Smooth muscle cell (in vitro differentiated cells): Measurements from ENCODE around the gene PGBD5. TPM values are rescaled to one million over a fixed set of nuclear protein-coding genes. Genes with fewer than 3 reads are reported as not detected.

Experiments
- DNase-seq: peaks from one replicate; lab custom pipeline; 2025; ENCODE audit not compliant: unreplicated experiment; lab: John Stamatoyannopoulos, UW
- H2AFZ ChIP-seq: fragments of 200-600 bp; sonication (generic); 2 replicates; pipeline ENCODE4 v1.6.0; 2016; ENCODE audit warnings: antibody characterized with exemption, low read depth, mild to moderate bottlenecking
- H3F3A ChIP-seq: fragments of 200-600 bp; sonication (generic); 2 replicates; pipeline ENCODE4 v1.6.0; 2017; ENCODE audit warnings: antibody characterized with exemption, low read depth
- H3K27ac ChIP-seq: fragments of 200-600 bp; sonication (generic); 2 replicates; pipeline ENCODE4 v1.5.1; 2016; ENCODE audit warnings: low read depth, mild to moderate bottlenecking
- H3K27me3 ChIP-seq: fragments of 200-600 bp; sonication (generic); 2 replicates; pipeline ENCODE4 v1.6.1; 2016; ENCODE audit warnings: low read depth, mild to moderate bottlenecking
- H3K36me3 ChIP-seq: fragments of 200-600 bp; sonication (generic); 2 replicates; pipeline ENCODE4 v1.5.1; 2016; ENCODE audit warnings: low read depth
- H3K4me1 ChIP-seq: fragments of 200-600 bp; sonication (generic); 2 replicates; pipeline ENCODE4 v1.5.1; 2016; ENCODE audit warnings: low read depth
- H3K4me2 ChIP-seq: fragments of 200-600 bp; sonication (generic); 2 replicates; pipeline ENCODE4 v1.6.0; 2016; ENCODE audit warnings: mild to moderate bottlenecking
- H3K4me3 ChIP-seq: fragments of 200-600 bp; sonication (generic); 2 replicates; pipeline ENCODE4 v1.5.1; 2016; ENCODE audit warnings: mild to moderate bottlenecking
- H3K79me2 ChIP-seq: fragments of 200-600 bp; sonication (generic); 2 replicates; pipeline ENCODE4 v1.6.0; 2016; ENCODE audit warnings: low read depth, mild to moderate bottlenecking
- H3K9ac ChIP-seq: fragments of 200-600 bp; sonication (generic); 2 replicates; pipeline ENCODE4 v1.6.0; 2016; ENCODE audit warnings: low read depth
- H3K9me3 ChIP-seq: fragments of 200-600 bp; sonication (generic); replicated peaks from 2 replicates; pipeline ENCODE4 v1.5.1; 2016; ENCODE audit warnings: low read depth
- H4K20me1 ChIP-seq: fragments of 200-600 bp; sonication (generic); 2 replicates; pipeline ENCODE4 v1.6.0; 2016; ENCODE audit warnings: low read depth
- WGBS: methylation state at CpG from one replicate; pipeline ENCODE4 v1.1.7; 2016; ENCODE audit warnings: low lambda C conversion rate; 5-methylcytosine and 5-hydroxymethylcytosine counted together
- polyA plus RNA-seq: library from polyadenylated mRNA; unstranded; fragments of >200 nt; fragmentation: Nextera tagmentation; extraction: Ambion mirVana; gene quantifications from 2 replicates; pipeline ENCODE4 v1.2.1, GENCODE V29; 2016
- total RNA-seq: library from RNA; depleted of rRNA; stranded (reverse); fragments of >200 nt; gene quantifications from 2 replicates; pipeline ENCODE4 v1.2.3, GENCODE V29; 2014
- TF ChIP-seq, protein P1 (sequence below): fragments of 200-600 bp; sonication (generic); IDR thresholded peaks from 2 replicates; pipeline ENCODE4 v1.5.1; 2017; ENCODE audit warnings: borderline replicate concordance, mild to moderate bottlenecking, antibody characterized with exemption; ENCODE audit not compliant: insufficient read depth, poor library complexity, severe bottlenecking

The PGBD5 gene
- total and polyA plus RNA-seq, 2 experiments from 2014 or later, result 0.83 to 0.94 TPM

DNA sequence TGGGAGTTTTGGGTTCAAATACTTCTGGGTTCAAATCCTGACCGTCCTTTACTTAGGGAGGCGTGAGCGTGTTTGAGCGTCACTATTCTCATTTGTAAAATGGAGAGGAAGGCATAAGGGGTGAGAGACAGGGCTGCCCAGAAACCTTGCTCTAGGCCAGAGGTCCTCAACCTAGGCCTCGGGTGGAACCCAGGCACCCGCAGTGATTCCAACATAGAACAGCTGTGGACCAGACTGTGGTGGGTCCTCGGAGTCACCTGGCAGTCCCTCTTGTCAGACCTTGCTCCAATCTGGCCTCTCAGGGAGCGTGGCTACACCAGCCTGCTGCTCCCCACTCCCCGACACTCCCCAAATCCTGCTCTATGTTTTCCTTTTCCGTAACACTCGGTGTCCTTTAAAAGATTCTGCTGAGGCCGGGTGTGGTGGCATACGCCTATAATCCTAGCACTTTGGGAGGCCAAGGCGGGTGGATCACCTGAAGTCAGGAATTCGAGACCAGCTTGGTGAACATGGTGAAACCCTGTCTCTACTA is 116.4 kb downstream of the PGBD5 start:
- no peak overlapping the region for H3K4me2 ChIP-seq
- TF ChIP-seq, protein P1, sequence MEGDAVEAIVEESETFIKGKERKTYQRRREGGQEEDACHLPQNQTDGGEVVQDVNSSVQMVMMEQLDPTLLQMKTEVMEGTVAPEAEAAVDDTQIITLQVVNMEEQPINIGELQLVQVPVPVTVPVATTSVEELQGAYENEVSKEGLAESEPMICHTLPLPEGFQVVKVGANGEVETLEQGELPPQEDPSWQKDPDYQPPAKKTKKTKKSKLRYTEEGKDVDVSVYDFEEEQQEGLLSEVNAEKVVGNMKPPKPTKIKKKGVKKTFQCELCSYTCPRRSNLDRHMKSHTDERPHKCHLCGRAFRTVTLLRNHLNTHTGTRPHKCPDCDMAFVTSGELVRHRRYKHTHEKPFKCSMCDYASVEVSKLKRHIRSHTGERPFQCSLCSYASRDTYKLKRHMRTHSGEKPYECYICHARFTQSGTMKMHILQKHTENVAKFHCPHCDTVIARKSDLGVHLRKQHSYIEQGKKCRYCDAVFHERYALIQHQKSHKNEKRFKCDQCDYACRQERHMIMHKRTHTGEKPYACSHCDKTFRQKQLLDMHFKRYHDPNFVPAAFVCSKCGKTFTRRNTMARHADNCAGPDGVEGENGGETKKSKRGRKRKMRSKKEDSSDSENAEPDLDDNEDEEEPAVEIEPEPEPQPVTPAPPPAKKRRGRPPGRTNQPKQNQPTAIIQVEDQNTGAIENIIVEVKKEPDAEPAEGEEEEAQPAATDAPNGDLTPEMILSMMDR, result no peak
- H3F3A ChIP-seq, result no peaks in the 10 kb centered on the region
- H2AFZ ChIP-seq, result no peak overlapping the region
- no peaks in the 10 kb centered on the region for H4K20me1 ChIP-seq
- no peak overlapping the region for H3K4me3 ChIP-seq
- WGBS, result 93% methylated on average over 15 of the region's 15 CpGs
- no peak overlapping the region for H3K27ac ChIP-seq
- no peak for DNase-seq
- no peaks in the 10 kb centered on the region for H3K79me2 ChIP-seq
- no peak overlapping the region for H3K9ac ChIP-seq
- no peaks in the 10 kb centered on the region for H3K36me3 ChIP-seq
- no peaks in the 10 kb centered on the region for H3K27me3 ChIP-seq
- H3K9me3 ChIP-seq, result no peaks in the 10 kb centered on the region
- H3K4me1 ChIP-seq, result no peaks in the 10 kb centered on the region

DNA sequence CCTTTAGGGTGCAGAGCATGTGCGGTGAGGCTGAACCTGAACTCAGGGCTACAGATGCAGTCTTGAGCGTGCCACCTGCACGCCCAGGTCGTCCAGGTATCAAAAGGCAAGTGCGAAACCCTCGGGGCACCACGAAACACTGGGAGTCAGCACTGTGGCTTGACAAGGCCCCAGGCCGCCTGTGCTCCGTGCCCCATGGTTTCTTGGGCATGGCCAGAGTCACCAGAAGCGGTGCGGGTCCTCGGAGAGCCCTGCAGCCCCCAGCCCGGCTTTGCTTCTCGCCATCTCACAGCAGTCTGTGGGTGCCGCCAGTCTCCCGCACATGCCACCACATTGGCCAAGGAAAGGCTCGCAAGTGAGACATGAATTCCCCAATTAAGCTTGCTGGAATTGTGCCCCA is 117.3 kb downstream of the PGBD5 start:
- WGBS, result 94% methylated on average over 17 of the region's 17 CpGs
- H2AFZ ChIP-seq, result no peak overlapping the region
- TF ChIP-seq, protein P1, result no peak

DNA sequence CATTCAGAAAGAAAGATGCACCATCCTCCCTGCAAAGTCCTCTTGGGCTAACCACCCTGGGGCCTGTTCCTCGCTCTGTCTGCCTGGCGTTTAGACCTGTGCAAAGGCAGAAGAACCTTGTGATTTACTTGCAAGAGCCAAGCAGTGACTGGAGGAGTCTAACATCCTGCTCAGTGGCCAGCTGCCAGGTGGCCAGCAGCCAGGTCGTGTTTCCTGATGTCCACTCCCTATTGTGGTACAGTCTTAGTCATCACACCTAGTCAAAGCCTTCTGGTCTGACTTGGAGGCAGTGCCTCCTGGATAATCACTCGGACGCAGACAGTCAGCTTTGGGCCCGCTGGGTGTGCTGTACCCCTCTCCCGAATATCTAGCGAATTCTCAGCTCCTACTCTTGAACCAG is 118.1 kb downstream of the PGBD5 start:
- WGBS, result 89% methylated on average over 8 of the region's 8 CpGs
- Histone ChIP-seq H3F3A (no peaks in the 10 kb centered on the region), H3K4me2 (no peak overlapping the region), H4K20me1 (no peaks in the 10 kb centered on the region), H3K4me3 (no peak overlapping the region), H3K27me3 (no peaks in the 10 kb centered on the region), H3K9ac (no peak overlapping the region), H3K9me3 (no peaks in the 10 kb centered on the region), H3K27ac (no peak overlapping the region), H3K79me2 (no peaks in the 10 kb centered on the region), H3K36me3 (no peaks in the 10 kb centered on the region), H2AFZ (no peak overlapping the region), H3K4me1 (no peaks in the 10 kb centered on the region)
- DNase-seq, result no peak
- TF ChIP-seq, protein P1, result no peak

More for the DNA sequence above, 117.3 kb downstream of the PGBD5 start:
- no peaks in the 10 kb centered on the region for H4K20me1 ChIP-seq
- H3K27me3 ChIP-seq, result no peaks in the 10 kb centered on the region
- no peaks in the 10 kb centered on the region for H3K79me2 ChIP-seq
- no peak overlapping the region for H3K4me3 ChIP-seq
- H3K9ac ChIP-seq, result no peak overlapping the region
- no peak overlapping the region for H3K4me2 ChIP-seq
- H3K9me3 ChIP-seq, result no peaks in the 10 kb centered on the region
- H3F3A ChIP-seq, result no peaks in the 10 kb centered on the region
- no peak overlapping the region for H3K27ac ChIP-seq
- no peaks in the 10 kb centered on the region for H3K4me1 ChIP-seq
- H3K36me3 ChIP-seq, result no peaks in the 10 kb centered on the region
- DNase-seq, result no peak

DNA sequence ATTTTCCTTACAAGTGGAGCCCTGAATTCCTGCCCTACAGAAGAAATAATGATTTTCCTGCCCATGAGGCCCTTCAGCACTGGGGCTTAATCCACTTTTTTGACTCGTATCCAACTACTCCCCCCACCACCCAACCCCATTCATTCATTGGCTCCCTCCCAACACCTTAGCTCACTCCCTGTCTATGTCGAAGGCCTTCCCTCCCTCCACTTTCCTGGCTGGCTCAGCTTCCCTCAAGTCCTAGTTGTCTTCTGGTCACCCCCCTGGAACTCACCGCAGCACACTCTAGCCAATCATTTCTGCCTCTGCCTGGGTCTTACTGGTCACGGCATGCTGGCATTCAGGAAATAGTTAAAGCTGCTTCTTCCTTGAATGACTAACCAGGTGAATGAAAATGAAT is 118.9 kb downstream of the PGBD5 start:
- no peak for DNase-seq
- Histone ChIP-seq H3K27me3 (no peaks in the 10 kb centered on the region), H3K36me3 (no peaks in the 10 kb centered on the region), H3K27ac (no peak overlapping the region), H3K4me3 (no peak overlapping the region), H3K9ac (no peak overlapping the region), H3K79me2 (no peaks in the 10 kb centered on the region), H3K4me2 (no peak overlapping the region), H3K9me3 (no peaks in the 10 kb centered on the region), H4K20me1 (no peaks in the 10 kb centered on the region), H3K4me1 (no peaks in the 10 kb centered on the region), H3F3A (no peaks in the 10 kb centered on the region), H2AFZ (no peak overlapping the region)
- TF ChIP-seq, protein P1, result no peak
- 82% methylated on average over 4 of the region's 4 CpGs for WGBS
